Sigmoid colon (tissue), 4 donors: Measurements from ENCODE around the gene THAP5.

ENCODE experiments used
- EP300 ChIP-seq, 4 donors: sonication (generic); formaldehyde crosslinking; IDR thresholded peaks; one replicate each; pipeline ENCODE4 v1.6.1; 2017; ENCODE audit warnings: antibody characterized with exemption in 4 of 4
- POLR2A ChIP-seq, 2 donors: fragments of 450-650 bp; IDR thresholded peaks; one replicate each; pipeline ENCODE4 v1.6.1; 2016; ENCODE audit warnings: antibody characterized with exemption in 2 of 2, mild to moderate bottlenecking in 2 of 2, moderate library complexity in 2 of 2
- TF ChIP-seq, protein P1 (sequence below), 4 experiments: fragments of 450-650 bp in 3 of 4; fragments of 200-600 bp in 1 of 4; IDR thresholded peaks; one replicate each; pipeline ENCODE4 v1.5.1; 2016 to 2019; ENCODE audit warnings: antibody characterized with exemption in 4 of 4, mild to moderate bottlenecking in 3 of 4, moderate library complexity in 2 of 4

- TF ChIP-seq, protein P1, sequence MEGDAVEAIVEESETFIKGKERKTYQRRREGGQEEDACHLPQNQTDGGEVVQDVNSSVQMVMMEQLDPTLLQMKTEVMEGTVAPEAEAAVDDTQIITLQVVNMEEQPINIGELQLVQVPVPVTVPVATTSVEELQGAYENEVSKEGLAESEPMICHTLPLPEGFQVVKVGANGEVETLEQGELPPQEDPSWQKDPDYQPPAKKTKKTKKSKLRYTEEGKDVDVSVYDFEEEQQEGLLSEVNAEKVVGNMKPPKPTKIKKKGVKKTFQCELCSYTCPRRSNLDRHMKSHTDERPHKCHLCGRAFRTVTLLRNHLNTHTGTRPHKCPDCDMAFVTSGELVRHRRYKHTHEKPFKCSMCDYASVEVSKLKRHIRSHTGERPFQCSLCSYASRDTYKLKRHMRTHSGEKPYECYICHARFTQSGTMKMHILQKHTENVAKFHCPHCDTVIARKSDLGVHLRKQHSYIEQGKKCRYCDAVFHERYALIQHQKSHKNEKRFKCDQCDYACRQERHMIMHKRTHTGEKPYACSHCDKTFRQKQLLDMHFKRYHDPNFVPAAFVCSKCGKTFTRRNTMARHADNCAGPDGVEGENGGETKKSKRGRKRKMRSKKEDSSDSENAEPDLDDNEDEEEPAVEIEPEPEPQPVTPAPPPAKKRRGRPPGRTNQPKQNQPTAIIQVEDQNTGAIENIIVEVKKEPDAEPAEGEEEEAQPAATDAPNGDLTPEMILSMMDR (IDR thresholded peaks at IDR 0.05) = no peak
- TF ChIP-seq POLR2A (IDR thresholded peaks at IDR 0.05) (no peak), EP300 (IDR thresholded peaks at IDR 0.05) (no peak)
Observed at GRCh38 chr7:108565987-108566386, 3.5 kb downstream of the THAP5 start.
